Left ventricle myocardium superior (tissue), 1 donor: ENCODE measurements around the gene TPCN1. TPM values are rescaled to one million over a fixed set of nuclear protein-coding genes. Genes with fewer than 3 reads are reported as not detected.

Experiments
- ATAC-seq: fragments of 200-7000 bp; cut with Tn5 transposase; one replicate; pipeline ENCODE4 v1.9.1; 2020; ENCODE audit warnings: mild to moderate bottlenecking, moderate library complexity
- DNase-seq: peaks from one replicate; pipeline ENCODE4 v3.0.0-alpha.2; 2020
- intact Hi-C: fragments of 100-400 bp; cut with micrococcal nuclease; formaldehyde crosslinking; loops from one replicate; pipeline ENCODE4 v1.11.0; 2022
- total RNA-seq: library from RNA; stranded (reverse); fragmentation: NEBNext Ultra II Directional; extraction: Animal tissue kit (Norgen Biotek cat#: 25700); gene quantifications from one replicate; pipeline ENCODE4 v1.2.1, GENCODE V29; 2021
- donor health status: DM: no; HTN: yes; CAD: no; lungs with severe emphysema.

TPCN1 gene
- total RNA-seq, 1 donor from 2014 or later, result 145 TPM

DNA sequence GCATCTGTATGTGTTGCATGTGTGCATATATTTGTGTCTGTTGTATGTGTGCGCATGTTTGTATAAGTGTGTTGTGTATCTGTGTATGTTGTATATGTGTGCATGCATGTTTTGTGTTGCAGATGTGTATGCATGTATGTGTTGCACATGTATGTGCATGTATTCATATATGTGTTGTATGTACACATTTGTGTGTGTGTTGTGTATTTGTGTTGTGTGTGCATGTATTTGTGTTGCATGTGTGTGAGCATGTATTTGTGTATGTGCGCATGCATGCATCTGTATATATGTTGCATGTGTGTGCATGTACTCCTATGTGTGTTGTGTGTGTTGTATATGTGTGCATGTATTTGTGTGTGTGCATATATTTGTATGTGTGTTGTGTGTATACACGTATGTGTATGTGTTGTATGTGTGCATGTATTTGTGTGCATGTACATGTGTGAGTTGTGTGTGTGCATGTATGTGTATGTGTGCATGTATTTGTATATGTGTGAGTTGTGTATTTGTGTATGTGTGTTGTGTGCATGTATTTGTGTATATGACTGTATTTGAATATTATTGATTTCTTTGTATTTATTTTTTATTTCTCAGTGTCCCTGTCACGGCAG is 96.9 kb downstream of the TPCN1 start:
- no peak for ATAC-seq
- intact Hi-C loops, result loop anchor here (10.0 kb wide), 1 partner anchor 107 kb away; the partner anchor contains the start of gene SDSL
- no peak for DNase-seq

DNA sequence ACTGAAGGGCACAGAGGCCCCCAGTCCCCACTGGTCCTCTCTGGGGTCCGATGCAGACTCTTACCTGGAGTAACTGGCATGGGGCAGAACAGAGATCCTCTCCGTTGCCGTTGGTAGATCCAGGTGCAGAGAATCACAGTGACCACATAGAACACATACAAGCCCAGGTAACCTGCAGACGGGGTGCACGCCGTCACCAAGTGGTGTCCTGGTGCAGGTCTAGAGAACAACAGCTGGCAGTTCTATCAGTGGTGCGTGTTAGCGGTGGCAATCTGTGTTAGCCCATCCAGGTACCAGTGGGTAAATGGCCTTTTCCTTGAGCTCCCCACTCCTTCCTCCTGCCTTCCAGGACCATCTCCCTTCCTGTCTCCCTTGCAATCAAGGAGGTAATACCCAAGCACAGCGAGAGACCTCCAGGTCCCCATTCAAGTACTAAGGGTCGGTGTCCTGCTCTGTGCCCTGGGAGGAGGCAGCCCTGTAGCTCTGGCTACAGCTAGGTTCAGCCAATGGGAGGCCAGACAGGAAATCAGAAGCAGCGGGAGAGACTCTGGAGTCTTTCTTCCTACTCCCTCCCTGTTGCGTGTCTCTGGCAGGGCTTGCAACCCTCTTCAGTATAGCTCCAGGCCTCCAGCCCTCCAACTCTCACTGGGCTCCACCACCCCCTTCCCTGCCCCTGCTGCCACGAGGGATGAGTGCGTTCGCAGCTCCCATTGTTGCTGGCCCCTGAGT is 97.8 kb downstream of the TPCN1 start:
- intact Hi-C loops, result loop anchor here (10.0 kb wide), 1 partner anchor 106 kb away; the partner anchor contains the start of gene SDSL
- DNase-seq, result no peak
- ATAC-seq, result no peak

DNA sequence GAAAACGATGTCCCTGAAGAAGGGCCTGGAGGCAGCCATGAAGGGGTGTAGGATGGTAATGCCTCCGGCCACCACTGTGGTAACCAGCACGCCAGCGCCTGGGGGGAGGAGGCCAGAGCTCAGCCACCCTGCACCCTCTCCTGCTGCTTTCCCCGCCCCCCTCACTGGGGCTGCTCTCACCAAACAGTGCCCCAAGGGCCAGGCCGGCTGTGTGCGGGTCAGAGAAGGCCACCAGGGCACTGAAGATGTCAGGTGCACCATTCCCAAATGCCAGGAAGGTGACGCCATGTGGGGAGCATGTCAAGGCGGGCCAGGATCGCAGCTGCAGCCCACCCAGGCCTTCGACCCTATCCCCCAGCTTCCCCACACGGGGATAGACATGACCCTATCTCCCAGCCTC is 99.1 kb downstream of the TPCN1 start:
- intact Hi-C loops, result no loop called here
- no peak for DNase-seq
- ATAC-seq, result no peak

DNA sequence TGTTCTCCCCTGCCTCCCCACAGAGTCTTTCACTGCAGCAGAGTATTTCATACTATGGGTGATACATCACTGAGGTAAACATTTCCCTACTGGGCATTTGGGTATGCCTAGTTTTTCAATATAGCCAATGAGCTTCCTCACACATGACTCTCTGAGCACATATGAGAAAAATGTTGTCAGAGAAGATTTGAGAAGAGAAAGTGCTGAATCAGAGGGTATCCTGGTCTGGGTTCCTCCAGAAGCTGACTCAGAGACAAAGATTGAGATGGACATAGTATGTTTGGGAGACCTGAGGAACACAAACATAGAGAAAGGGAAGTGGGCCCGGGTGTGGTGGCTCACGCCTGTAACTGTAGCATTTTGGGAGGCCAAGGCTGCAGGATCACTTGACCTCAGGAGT is 101.1 kb downstream of the TPCN1 start:
- ATAC-seq (no peak), DNase-seq (no peak)
- intact Hi-C loops, result no loop called here

DNA sequence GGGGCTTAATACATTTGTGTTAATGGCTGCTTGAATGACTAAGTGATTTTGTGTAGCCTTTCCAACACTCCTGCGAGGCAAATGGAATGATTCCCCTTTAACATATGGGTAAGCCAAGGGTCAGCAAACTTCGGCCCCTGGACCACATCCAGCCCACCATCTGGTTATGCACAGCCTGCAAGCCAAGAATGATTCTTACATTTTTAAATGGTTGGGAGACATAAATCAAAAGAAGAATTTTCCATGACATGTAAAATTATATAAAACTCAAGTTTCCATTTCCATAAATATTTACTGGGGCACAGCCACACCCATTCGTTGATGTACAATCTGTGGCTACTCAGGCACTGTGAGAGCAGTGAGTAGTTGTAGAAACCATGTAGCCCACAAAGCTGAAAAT is 104.7 kb downstream of the TPCN1 start:
- intact Hi-C loops, result no loop called here
- ATAC-seq (peak; percentile 77), DNase-seq (peak; percentile 76)

DNA sequence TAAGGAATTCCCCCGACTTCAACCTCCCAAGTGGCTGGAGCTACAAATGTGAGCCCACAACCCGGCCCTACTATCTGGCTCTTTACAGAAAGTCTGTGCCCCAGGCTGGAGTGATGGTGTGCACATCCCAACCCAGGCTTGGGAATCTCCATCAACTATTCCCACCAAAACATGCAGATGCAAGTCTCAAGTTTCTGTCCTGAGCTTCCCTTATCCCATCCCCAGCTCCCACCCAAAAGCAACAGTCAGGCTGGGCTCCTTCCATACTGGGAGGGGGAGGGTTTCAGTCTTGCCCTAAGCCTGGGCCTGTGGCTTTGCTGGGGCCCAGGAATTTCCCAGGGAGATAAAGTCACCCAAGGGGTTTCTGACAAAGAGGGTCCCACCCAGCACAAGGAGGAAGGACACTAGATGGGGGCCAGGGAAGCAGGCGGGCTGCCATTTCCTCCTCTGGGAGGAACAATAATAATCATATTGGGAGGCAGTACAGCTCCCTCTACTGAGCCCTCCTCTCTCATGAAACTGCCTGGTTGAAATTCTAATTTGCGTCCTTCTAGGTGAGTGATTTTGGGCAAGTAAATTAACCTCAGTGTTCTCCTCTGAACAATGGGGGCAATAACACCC is 105.6 kb downstream of the TPCN1 start:
- peak; percentile 57 for ATAC-seq
- no peak for DNase-seq
- intact Hi-C loops, result no loop called here

DNA sequence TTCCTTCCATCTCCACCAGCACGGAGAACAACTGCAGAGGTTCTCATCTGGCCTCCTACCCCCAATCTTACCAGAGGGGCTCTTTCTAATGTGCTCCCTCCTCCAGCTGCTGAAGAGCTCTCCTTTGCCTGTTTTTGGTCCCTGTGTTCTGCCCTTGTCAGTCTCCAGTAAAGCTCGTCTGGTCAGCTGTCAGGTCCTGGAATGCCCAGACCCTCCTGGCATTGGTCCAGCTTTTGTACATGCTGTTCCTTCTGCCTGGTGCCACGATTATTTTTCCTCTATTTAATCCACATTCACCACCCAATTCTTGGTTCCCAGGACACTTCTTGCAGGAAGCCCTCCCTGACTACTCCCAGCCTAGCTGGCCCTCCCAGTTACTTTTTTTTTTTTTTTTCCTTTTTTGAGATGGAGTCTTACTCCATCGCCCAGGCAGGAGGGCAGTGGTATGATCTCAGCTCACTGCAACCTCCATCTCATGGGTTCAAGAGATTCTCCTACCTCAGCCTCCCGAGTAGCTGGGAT is 107.2 kb downstream of the TPCN1 start:
- DNase-seq (no peak), ATAC-seq (no peak)
- intact Hi-C loops, result no loop called here

DNA sequence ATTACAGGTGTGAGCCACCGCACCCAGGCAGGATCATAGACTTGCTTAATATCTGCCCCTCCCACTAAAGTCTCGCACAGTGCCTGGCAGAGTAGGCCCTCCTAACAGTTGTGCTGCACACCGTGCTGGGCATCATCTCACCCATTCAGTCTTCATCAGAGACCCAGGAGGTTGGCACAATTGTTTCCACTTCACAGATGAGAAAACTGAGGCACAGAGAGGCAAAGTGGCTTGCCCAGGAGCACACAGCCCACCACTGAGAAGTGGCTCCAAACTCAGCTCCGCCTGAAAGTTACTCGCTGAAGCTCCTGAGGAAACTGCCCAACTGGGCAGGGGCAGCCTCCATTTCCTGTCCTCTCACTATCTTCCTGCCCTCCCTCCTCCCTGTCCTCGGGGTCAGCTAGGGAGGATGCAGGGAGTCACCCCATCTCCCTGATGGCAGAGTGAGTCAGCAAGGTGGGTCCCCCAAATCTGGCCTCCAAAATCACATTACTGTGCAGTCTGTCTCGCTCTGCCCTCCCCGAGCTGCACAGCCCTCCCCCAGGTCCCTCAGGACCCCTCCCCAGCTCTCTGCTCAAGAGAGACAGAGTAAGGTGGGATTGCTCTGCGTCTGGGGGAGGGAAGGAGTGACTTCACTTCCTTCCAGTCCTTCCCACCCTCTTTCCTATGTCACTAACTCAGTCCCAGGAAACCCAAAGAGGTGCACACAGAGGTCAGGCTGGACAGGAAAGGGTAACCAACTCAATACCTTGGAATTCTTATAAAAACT is 107.9 kb downstream of the TPCN1 start:
- intact Hi-C loops, result no loop called here
- ATAC-seq (no peak), DNase-seq (no peak)

DNA sequence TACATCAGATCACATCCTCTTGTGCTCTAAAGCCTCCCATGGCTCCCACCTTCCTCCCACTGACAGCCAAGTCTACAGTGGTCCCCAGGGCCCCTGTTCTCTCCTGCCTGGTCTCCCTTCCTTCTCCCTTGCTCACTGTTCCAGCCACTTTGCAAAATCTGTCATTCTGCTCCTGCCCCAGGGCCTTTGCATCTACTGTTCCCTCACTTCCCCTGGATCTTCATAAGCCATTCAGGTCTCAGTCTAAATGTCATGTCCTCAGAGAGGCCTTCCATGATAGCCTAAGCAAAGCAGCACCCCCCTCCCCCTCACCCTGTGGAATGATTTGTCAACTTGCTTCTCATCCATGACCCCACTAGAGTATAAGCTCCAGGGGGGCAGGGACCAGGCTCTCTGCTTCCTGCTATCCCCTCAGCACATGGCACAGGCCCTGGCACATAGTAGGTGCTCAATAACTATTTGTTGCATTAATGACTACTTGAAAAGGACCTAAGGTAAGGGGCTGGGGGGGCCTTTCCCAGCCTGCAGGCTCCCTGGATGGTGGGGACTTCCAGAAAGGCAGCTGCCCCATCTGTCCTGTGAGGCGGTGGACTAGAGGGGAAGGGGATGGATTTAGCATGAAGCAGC is 108.6 kb downstream of the TPCN1 start:
- DNase-seq, result no peak
- intact Hi-C loops, result no loop called here
- no peak for ATAC-seq

DNA sequence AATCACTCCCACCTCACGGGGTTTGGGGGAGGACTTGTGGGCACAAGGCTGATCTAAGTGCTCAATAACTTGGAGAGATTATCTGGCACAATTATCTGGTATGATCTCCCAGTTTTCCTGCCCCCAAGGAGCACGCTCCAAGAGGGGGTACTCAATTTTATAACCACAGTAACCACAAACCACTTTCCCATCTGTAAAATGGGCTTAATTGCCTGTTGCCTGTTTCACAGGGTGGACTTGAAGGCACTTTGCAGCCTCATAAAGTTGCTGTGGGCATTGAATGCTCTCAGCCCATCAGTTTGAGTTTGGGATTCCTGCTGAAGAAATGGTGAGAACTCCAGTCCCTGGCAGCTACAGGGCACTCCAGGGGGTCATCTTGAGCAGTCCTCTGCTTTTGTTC is 109.2 kb downstream of the TPCN1 start:
- intact Hi-C loops, result no loop called here
- no peak for ATAC-seq

DNA sequence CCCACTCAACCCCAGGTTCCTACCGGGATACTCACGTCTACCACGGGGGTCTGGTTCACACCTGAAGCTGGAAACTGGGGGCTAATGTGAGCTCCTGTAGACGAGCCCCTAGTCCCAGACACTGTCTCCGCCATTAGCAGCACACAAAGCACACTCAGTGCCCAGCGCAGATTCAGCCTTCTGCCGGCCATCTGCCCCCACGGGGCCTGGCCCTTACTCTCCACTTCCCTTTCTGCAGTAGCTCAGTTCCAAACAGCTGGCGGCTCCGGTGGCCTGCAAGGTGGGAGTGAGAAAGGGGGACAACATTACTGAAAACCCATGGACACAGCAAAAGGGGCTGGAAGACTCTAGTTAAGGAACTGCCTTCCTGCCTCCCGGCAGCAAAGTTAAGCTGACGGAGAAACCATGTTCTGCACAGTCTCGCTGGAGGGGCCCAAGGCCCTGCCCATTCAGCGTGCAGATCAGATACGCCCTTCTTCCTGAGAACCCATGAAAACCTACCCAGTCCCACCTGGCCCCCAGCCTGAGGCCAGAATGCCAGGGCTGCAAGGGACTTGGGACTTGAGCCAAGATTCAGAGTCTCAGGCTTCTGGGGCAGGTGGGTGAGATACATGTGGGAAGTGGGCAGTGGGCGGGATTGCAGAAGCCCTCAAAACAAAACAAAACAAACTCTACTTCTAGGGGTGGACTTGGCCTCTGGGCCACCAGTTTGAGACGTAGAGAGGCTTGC is 111.6 kb downstream of the TPCN1 start:
- DNase-seq (peak; percentile 52), ATAC-seq (no peak)

More for the DNA sequence above, 109.2 kb downstream of the TPCN1 start:
- DNase-seq, result no peak

DNA sequence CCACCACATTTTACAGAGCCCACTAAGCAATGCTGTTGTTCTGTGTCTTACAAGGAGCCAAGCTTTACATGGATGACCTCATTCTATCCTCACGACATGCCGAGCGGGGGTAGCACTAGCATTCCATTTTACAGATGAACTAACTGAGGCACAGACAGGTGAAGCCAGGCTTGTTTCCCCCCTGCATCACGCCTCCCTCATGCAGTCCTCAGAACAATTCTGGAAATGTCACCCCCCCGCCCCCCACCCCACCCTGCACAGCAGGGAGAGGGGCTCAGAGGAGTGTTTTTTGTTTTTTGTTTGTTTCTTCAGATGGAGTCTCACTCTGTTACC is 112.1 kb downstream of the TPCN1 start:
- intact Hi-C loops, result no loop called here
- ATAC-seq, result no peak
- no peak for DNase-seq

More for the DNA sequence above, 111.6 kb downstream of the TPCN1 start:
- intact Hi-C loops, result no loop called here

DNA sequence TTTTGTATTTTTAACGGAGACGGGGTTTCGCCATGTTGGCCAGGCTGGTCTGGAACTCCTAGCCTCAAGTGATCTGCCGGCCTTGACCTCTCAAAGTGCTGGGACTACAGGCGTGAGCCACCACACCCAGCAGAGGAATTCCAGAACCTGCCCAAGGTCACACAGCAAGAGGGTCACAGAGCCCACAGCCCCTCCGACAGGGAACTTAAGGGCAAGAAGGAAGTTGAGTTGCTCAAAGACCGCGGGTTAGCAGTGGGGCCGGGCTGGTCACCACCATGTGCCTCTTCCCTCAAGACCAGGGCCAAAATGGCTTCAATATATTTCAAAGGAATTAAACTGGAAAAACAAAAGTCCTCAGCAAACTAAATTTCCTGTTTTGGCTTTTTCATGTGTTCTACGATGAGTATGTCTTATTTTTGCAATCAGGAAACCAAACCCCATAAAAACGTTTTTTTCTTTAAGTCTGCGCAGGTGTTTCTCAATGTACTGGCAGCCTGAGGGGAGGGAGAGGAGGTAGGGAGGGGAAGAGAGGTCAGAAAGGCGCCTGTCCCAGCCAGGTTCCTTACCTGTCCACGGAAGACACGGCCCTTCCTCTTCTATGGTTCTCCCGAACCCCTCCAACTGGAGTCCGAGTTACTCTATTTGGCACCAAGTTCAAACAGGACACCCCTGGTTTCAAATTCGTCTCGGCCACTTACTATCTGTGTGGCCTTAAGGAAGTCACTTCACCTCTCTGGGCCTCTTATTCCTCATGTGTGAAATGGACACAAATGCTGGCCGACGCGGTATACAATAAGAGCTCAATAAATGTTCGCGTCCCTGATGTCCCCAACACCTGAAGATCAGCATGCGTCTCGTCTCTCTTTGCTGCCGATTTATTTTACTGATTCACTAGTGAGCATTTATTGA is 112.9 kb downstream of the TPCN1 start:
- DNase-seq (peak; percentile 47), ATAC-seq (peak; percentile 16)
- intact Hi-C loops, result no loop called here

DNA sequence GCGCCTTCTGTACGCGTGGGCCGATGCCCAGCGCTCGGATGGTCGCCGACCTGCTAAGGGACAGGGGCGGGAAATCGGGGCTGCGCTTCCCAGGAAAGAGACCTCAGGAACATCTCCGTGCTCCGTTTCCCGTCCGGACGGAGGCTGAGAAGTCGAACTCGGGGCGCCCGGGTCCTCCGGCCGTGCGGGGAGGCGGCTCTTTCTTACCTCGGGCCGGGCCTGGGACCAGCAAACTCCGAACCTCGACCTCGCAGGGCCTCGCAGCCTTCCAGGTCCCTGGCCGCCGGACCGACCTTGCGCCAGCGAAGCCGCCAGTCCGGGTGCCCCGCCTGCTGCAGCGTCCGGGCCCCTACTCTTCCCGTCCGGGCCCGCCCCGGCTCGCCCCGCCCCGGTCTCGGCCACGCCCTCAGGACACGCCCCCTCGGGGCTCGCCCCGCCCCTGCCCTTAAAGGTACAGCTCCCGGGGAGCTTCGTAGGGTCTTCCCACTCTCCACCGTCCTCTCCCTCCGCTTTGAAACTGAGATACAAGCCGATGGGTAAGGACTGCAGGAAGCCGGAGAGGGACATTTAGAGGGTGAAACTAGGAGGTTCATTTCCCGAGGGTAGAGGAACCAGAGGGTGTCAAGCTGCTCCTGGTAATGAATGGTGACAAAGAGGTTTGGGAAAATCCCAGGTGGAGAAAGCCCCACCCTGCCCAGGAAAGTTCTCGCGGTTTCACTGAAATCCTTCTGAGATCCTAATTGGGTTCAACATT is 113.7 kb downstream of the TPCN1 start, which contains the start of gene SLC8B1:
Gene SLC8B1, minus strand, starts transcription at position 324 of the 754 bp plus-strand sequence. CDS start 2,231 bp downstream, outside the sequence.
- intact Hi-C loops, result no loop called here

DNA sequence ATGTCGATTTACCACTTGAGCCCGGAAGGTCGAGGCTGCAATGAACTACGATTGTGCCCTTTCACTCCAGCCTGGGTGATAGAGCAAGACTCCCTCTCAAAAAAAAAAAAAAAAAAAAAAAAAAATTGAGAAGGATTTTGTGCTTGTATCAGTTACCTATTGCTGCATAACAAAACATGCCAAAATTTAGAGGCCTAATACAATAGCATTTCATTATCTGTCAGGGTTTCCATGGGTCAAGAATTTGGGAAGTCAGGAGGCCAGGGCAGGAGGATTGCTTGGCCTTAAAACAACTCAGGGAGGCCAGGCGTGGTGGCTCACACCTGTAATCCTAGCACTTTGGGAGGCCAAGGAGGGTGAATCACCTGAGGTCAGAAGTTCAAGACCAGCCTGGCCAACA is 118.3 kb downstream of the TPCN1 start:
- intact Hi-C loops, result no loop called here
- DNase-seq (no peak), ATAC-seq (no peak)

More for the DNA sequence above, 113.7 kb downstream of the TPCN1 start, which contains the start of gene SLC8B1:
- peak; percentile 95 for DNase-seq
- ATAC-seq, result peak; percentile 100

DNA sequence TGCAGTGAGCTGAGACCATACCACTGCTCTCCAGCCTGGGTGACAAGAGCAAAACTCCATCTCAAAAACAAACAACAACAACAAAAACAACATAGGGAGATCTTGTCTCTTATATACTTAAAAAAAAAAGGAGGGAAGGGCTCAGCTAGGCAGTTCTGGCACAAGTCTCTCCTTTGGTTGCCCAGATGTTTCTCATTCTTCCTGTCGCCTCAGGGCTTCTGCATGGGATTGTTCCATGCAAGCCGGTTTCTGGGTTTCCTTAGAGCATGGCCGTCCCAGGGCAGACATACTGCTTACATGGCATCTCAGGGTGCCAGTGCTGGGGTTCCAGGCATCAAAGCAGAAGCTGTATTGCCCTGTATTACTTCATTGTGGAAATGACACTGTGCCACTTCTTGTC is 118.8 kb downstream of the TPCN1 start:
- intact Hi-C loops, result no loop called here
- ATAC-seq (no peak), DNase-seq (no peak)

DNA sequence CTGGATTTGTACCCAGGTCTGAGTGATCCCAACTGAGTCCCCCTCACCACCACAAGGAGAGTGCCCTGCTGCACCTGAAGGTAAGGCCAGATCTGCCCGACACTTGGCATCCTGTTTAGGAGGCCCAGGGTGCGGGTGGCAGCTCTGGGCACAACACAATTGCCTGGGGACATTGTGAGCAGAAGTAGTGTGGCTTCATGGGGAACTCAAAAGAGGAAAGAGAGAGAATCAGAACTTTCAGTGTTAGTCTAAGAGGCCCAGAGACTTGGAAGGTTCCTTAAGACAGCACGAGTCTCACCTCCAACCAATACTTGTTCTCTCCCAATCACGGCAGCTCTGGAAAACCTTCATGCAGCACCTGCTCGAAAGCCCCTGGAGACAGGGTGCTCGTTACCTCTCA is 120.3 kb downstream of the TPCN1 start:
- ATAC-seq, result peak; percentile 18

More for the DNA sequence above, 120.3 kb downstream of the TPCN1 start:
- DNase-seq, result no peak
- intact Hi-C loops, result no loop called here
